Stimulated activated CD4-positive, alpha-beta T cell treated with anti-CD3 and anti-CD28 coated beads, Interleukin-4, amount 100 ng/mL, for 24 hours (primary cell): ENCODE results near the gene FOXK1.

Experiments
- DNase-seq: peaks from one replicate; pipeline ENCODE4 v3.0.0-alpha.2; 2020

The FOXK1 gene

GRCh38 chr7:4700577-4701235 lies 18.6 kb downstream of the FOXK1 start:
- no peak for DNase-seq

GRCh38 chr7:4702961-4703512 lies 20.9 kb downstream of the FOXK1 start:
- DNase-seq: no peak

GRCh38 chr7:4703532-4703931 lies 21.4 kb downstream of the FOXK1 start:
- no peak for DNase-seq

- no peak for DNase-seq
Measured at GRCh38 chr7:4706384-4707216, 24.5 kb downstream of the FOXK1 start.

- no peak for DNase-seq
Measured at GRCh38 chr7:4707217-4707741, 25.2 kb downstream of the FOXK1 start.

- no peak for DNase-seq
Measured at GRCh38 chr7:4707980-4708411, 25.9 kb downstream of the FOXK1 start.

- no peak for DNase-seq
Measured at GRCh38 chr7:4709187-4709586, 27.1 kb downstream of the FOXK1 start.

- DNase-seq: no peak
Measured at GRCh38 chr7:4711093-4711492, 29.0 kb downstream of the FOXK1 start.

- no peak for DNase-seq
Measured at GRCh38 chr7:4711634-4712033, 29.5 kb downstream of the FOXK1 start.

GRCh38 chr7:4712281-4713182 lies 30.4 kb downstream of the FOXK1 start:
- DNase-seq: no peak

- DNase-seq: no peak
Measured at GRCh38 chr7:4713183-4713784, 31.2 kb downstream of the FOXK1 start.

GRCh38 chr7:4714161-4714700 lies 32.1 kb downstream of the FOXK1 start:
- no peak for DNase-seq

- DNase-seq: no peak
Measured at GRCh38 chr7:4714767-4715409, 32.8 kb downstream of the FOXK1 start.

- no peak for DNase-seq
Measured at GRCh38 chr7:4715410-4715776, 33.3 kb downstream of the FOXK1 start.

GRCh38 chr7:4716946-4717795 lies 35.1 kb downstream of the FOXK1 start:
- no peak for DNase-seq

- DNase-seq: no peak
Measured at GRCh38 chr7:4718075-4718474, 36.0 kb downstream of the FOXK1 start.

- no peak for DNase-seq
Measured at GRCh38 chr7:4720225-4720624, 38.1 kb downstream of the FOXK1 start.

- no peak for DNase-seq
Measured at GRCh38 chr7:4722308-4722707, 40.2 kb downstream of the FOXK1 start.

- DNase-seq: no peak
Measured at GRCh38 chr7:4722960-4723630, 41.0 kb downstream of the FOXK1 start.

- DNase-seq: no peak
Measured at GRCh38 chr7:4724648-4725013, 42.5 kb downstream of the FOXK1 start.
